Mucosa of rectum (tissue), 2 donors: ENCODE measurements around the gene SLC6A13.
A peak's percentile ranks its signal among the peaks of the same experiment; 100 is the strongest.

Source experiments
- H3K27ac ChIP-seq, 2 donors: one replicate each; pipeline ENCODE4 v1.7.0; 2013; ENCODE audit warnings: inconsistent platforms in 2 of 2, low read depth in 2 of 2, low read length in 2 of 2
- H3K27me3 ChIP-seq, 2 donors: one replicate each; pipeline ENCODE4 v1.7.0; 2013; ENCODE audit warnings: low read length in 2 of 2; ENCODE audit not compliant: control insufficient read depth in 2 of 2, insufficient read depth in 2 of 2
- H3K36me3 ChIP-seq, 2 donors: one replicate each; pipeline ENCODE4 v1.7.0; 2013; ENCODE audit warnings: low read length in 2 of 2; ENCODE audit not compliant: control insufficient read depth in 2 of 2, insufficient read depth in 2 of 2
- H3K4me1 ChIP-seq, 2 donors: one replicate each; pipeline ENCODE4 v1.7.0; 2013; ENCODE audit warnings: low read length in 2 of 2, mild to moderate bottlenecking in 1 of 2; ENCODE audit not compliant: control insufficient read depth in 2 of 2, insufficient read depth in 2 of 2
- H3K4me3 ChIP-seq, 2 donors: one replicate each; pipeline ENCODE4 v1.7.0; 2013; ENCODE audit warnings: low read length in 2 of 2
- H3K9ac ChIP-seq, 2 donors: one replicate each; pipeline ENCODE4 v1.7.0; 2013; ENCODE audit warnings: low read length in 2 of 2, low read depth in 1 of 2, mild to moderate bottlenecking in 1 of 2
- H3K9me3 ChIP-seq, 2 donors: one replicate each; pipeline ENCODE4 v1.7.0; 2013; ENCODE audit warnings: low read length in 2 of 2; ENCODE audit not compliant: control insufficient read depth in 2 of 2
- donor health status: healthy.
- donor health status: Normal muscosa, but diverticular disease.

SLC6A13 gene

GRCh38 chr12:203462-204260 is 59.0 kb downstream of the SLC6A13 start:
- Histone ChIP-seq H3K27me3 (peaks cover 21 to 39% of the 10 kb centered on the region in 2 donors), H3K9me3 (no peaks in the 10 kb centered on the region), H3K36me3 (no peaks in the 10 kb centered on the region), H3K4me1 (no peaks in the 10 kb centered on the region), H3K27ac (no peak overlapping the region), H3K4me3 (peak overlapping the region; percentile 33 to 52), H3K9ac (no peak overlapping the region)

- H3K9ac ChIP-seq: no peak overlapping the region
- H3K4me1 ChIP-seq: no peaks in the 10 kb centered on the region
- peak overlapping the region in 1 of 2 donors; percentile 52 for H3K4me3 ChIP-seq
- H3K9me3 ChIP-seq: no peaks in the 10 kb centered on the region
- H3K27me3 ChIP-seq: peaks cover 21 to 41% of the 10 kb centered on the region in 2 donors
- H3K27ac ChIP-seq: no peak overlapping the region
- H3K36me3 ChIP-seq: no peaks in the 10 kb centered on the region
These were observed 59.6 kb downstream of the SLC6A13 start for GRCh38 chr12:203074-203461.

- Histone ChIP-seq H3K27me3 (peaks cover 21 to 41% of the 10 kb centered on the region in 2 donors), H3K27ac (no peak overlapping the region), H3K4me1 (no peaks in the 10 kb centered on the region), H3K4me3 (no peak overlapping the region), H3K36me3 (no peaks in the 10 kb centered on the region), H3K9me3 (no peaks in the 10 kb centered on the region), H3K9ac (no peak overlapping the region)
These were observed 60.4 kb downstream of the SLC6A13 start for GRCh38 chr12:202081-202731.

GRCh38 chr12:201361-201760 is 61.3 kb downstream of the SLC6A13 start:
- Histone ChIP-seq H3K27me3 (peaks cover 21 to 36% of the 10 kb centered on the region in 2 donors), H3K4me1 (no peaks in the 10 kb centered on the region), H3K9ac (no peak overlapping the region), H3K9me3 (no peaks in the 10 kb centered on the region), H3K27ac (no peak overlapping the region), H3K36me3 (no peaks in the 10 kb centered on the region), H3K4me3 (no peak overlapping the region)

- Histone ChIP-seq H3K27ac (no peak overlapping the region), H3K27me3 (peaks cover 16 to 26% of the 10 kb centered on the region in 2 donors), H3K4me1 (no peaks in the 10 kb centered on the region), H3K9me3 (no peaks in the 10 kb centered on the region), H3K36me3 (no peaks in the 10 kb centered on the region), H3K9ac (no peak overlapping the region), H3K4me3 (no peak overlapping the region)
These were observed 63.9 kb downstream of the SLC6A13 start for GRCh38 chr12:198705-199104.

- no peak overlapping the region for H3K27ac ChIP-seq
- H3K36me3 ChIP-seq: no peaks in the 10 kb centered on the region
- no peaks in the 10 kb centered on the region for H3K9me3 ChIP-seq
- no peak overlapping the region for H3K4me3 ChIP-seq
- no peak overlapping the region for H3K9ac ChIP-seq
- H3K27me3 ChIP-seq: peaks cover 16 to 26% of the 10 kb centered on the region in 2 donors
- H3K4me1 ChIP-seq: no peaks in the 10 kb centered on the region
These were observed 64.5 kb downstream of the SLC6A13 start for GRCh38 chr12:197911-198695.

- no peaks in the 10 kb centered on the region for H3K4me1 ChIP-seq
- no peak overlapping the region for H3K4me3 ChIP-seq
- no peak overlapping the region for H3K27ac ChIP-seq
- H3K9me3 ChIP-seq: no peaks in the 10 kb centered on the region
- no peak overlapping the region for H3K9ac ChIP-seq
- no peaks in the 10 kb centered on the region for H3K36me3 ChIP-seq
- H3K27me3 ChIP-seq: peaks cover 13 to 21% of the 10 kb centered on the region in 2 donors
These were observed 65.3 kb downstream of the SLC6A13 start for GRCh38 chr12:197347-197746.

GRCh38 chr12:196436-196835 is 66.2 kb downstream of the SLC6A13 start:
- no peak overlapping the region for H3K9ac ChIP-seq
- H3K4me3 ChIP-seq: no peak overlapping the region
- peaks cover 7 to 13% of the 10 kb centered on the region in 2 donors for H3K27me3 ChIP-seq
- no peaks in the 10 kb centered on the region for H3K9me3 ChIP-seq
- H3K4me1 ChIP-seq: no peaks in the 10 kb centered on the region
- H3K27ac ChIP-seq: no peak overlapping the region
- no peaks in the 10 kb centered on the region for H3K36me3 ChIP-seq

- Histone ChIP-seq H3K4me1 (no peaks in the 10 kb centered on the region), H3K27ac (no peak overlapping the region), H3K36me3 (no peaks in the 10 kb centered on the region), H3K9me3 (no peaks in the 10 kb centered on the region), H3K4me3 (no peak overlapping the region), H3K9ac (no peak overlapping the region), H3K27me3 (peaks cover 7 to 9% of the 10 kb centered on the region in 2 donors)
These were observed 66.7 kb downstream of the SLC6A13 start for GRCh38 chr12:195951-196350.

GRCh38 chr12:195156-195555 is 67.5 kb downstream of the SLC6A13 start:
- Histone ChIP-seq H3K27me3 (peaks cover 7 to 9% of the 10 kb centered on the region in 2 donors), H3K27ac (no peak overlapping the region), H3K9me3 (no peaks in the 10 kb centered on the region), H3K36me3 (no peaks in the 10 kb centered on the region), H3K4me1 (no peaks in the 10 kb centered on the region), H3K9ac (no peak overlapping the region), H3K4me3 (no peak overlapping the region)
